Measurements from ENCODE around the gene LRIG2.
"Not testable (repeated sequence)": the region's sequence is repeated elsewhere in the genome, so short reads cannot be mapped to it uniquely, and the experiment has no call there.

The LRIG2 gene

GRCh38 chr1:113035086-113035485 lies 37.9 kb upstream of the LRIG2 start:
- no peak overlapping the region for H3K4me3 ChIP-seq (ENCODE audit: low read depth, low read length)
- no peak for TF ChIP-seq CTCF (IDR thresholded peaks at IDR 0.05; ENCODE audit: borderline replicate concordance, insufficient read depth, low read depth, low read length)

GRCh38 chr1:113036639-113037321 lies 36.2 kb upstream of the LRIG2 start:
- H3K4me3 ChIP-seq (ENCODE audit: low read depth, low read length): no peak overlapping the region
- no peak for TF ChIP-seq CTCF (IDR thresholded peaks at IDR 0.05; ENCODE audit: borderline replicate concordance, insufficient read depth, low read depth, low read length)

- TF ChIP-seq CTCF (IDR thresholded peaks at IDR 0.05; ENCODE audit: borderline replicate concordance, insufficient read depth, low read depth, low read length): no peak
Observed at GRCh38 chr1:113040041-113040440, 33.0 kb upstream of the LRIG2 start.

GRCh38 chr1:113040718-113041412 lies 32.1 kb upstream of the LRIG2 start:
- H3K4me3 ChIP-seq (ENCODE audit: low read depth, low read length): no peak overlapping the region
- no peak for TF ChIP-seq CTCF (IDR thresholded peaks at IDR 0.05; ENCODE audit: borderline replicate concordance, insufficient read depth, low read depth, low read length)

More at GRCh38 chr1:113040041-113040440, 33.0 kb upstream of the LRIG2 start:
- H3K4me3 ChIP-seq (ENCODE audit: low read depth, low read length): no peak overlapping the region

- no peak overlapping the region for H3K4me3 ChIP-seq (ENCODE audit: low read depth, low read length)
- no peak for TF ChIP-seq CTCF (IDR thresholded peaks at IDR 0.05; ENCODE audit: borderline replicate concordance, insufficient read depth, low read depth, low read length)
Observed at GRCh38 chr1:113041569-113042284, 31.3 kb upstream of the LRIG2 start.

- peak; percentile 53; the same call in 1 of the 2 replicates for TF ChIP-seq CTCF (IDR thresholded peaks at IDR 0.05; ENCODE audit: borderline replicate concordance, insufficient read depth, low read depth, low read length)
- no peak overlapping the region for H3K4me3 ChIP-seq (ENCODE audit: low read depth, low read length)
Observed at GRCh38 chr1:113042285-113043143, 30.5 kb upstream of the LRIG2 start.

- H3K4me3 ChIP-seq (ENCODE audit: low read depth, low read length): not testable (repeated sequence)
Observed at GRCh38 chr1:113043144-113043488, 29.9 kb upstream of the LRIG2 start.

All from GM12875 (cell line).